Measurements from ENCODE around the gene SLC27A1.
A peak's percentile ranks its signal among the peaks of the same experiment; 100 is the strongest.

Gene SLC27A1

GRCh38 chr19:17470068-17470841 is at the start of gene SLC27A1:
TSS of gene SLC27A1 (plus strand) at chr19:17470524. CDS start at chr19:17470541, 17 bp downstream.
- H3K36me3 ChIP-seq (ENCODE audit: control insufficient read depth in 1 of 2, insufficient read depth in 2 of 2, low read length in 2 of 2), result no peaks in the 10 kb centered on the region
- no peaks in the 10 kb centered on the region for H3K9me3 ChIP-seq (ENCODE audit: control insufficient read depth in 1 of 2, low read length in 2 of 2)
- peak within 1 kb of the TSS; percentile 77 for H3K27ac ChIP-seq (ENCODE audit: low read depth, low read length)
- H3K9ac ChIP-seq (ENCODE audit: low read depth in 1 of 2, low read length in 2 of 2), result peak within 1 kb of the TSS; percentile 39 to 49
- H3K4me1 ChIP-seq (ENCODE audit: control insufficient read depth in 1 of 2, insufficient read depth in 2 of 2, low read length in 2 of 2), result peaks cover 17 to 21% of the 10 kb centered on the region in 2 donors
- peak within 1 kb of the TSS; percentile 73 to 87 for H3K4me3 ChIP-seq (ENCODE audit: low read depth in 1 of 2, low read length in 2 of 2)
- no peaks in the 10 kb centered on the region for H3K27me3 ChIP-seq (ENCODE audit: control insufficient read depth in 1 of 2, insufficient read depth in 2 of 2, low read length in 2 of 2)

GRCh38 chr19:17421942-17422341 is 48.4 kb upstream of the SLC27A1 start:
- Histone ChIP-seq H3K36me3 (ENCODE audit: control insufficient read depth in 1 of 2, insufficient read depth in 2 of 2, low read length in 2 of 2) (peaks cover 0 to 7% of the 10 kb centered on the region in 2 donors), H3K27me3 (ENCODE audit: control insufficient read depth in 1 of 2, insufficient read depth in 2 of 2, low read length in 2 of 2) (no peaks in the 10 kb centered on the region), H3K4me3 (ENCODE audit: low read depth in 1 of 2, low read length in 2 of 2) (no peak overlapping the region), H3K9ac (ENCODE audit: low read depth in 1 of 2, low read length in 2 of 2) (no peak overlapping the region), H3K9me3 (ENCODE audit: control insufficient read depth in 1 of 2, low read length in 2 of 2) (no peaks in the 10 kb centered on the region), H3K4me1 (ENCODE audit: control insufficient read depth in 1 of 2, insufficient read depth in 2 of 2, low read length in 2 of 2) (peaks cover 12 to 13% of the 10 kb centered on the region in 2 donors), H3K27ac (ENCODE audit: low read depth, low read length) (no peak overlapping the region)

GRCh38 chr19:17423429-17424208 is 46.7 kb upstream of the SLC27A1 start:
- H3K27me3 ChIP-seq (ENCODE audit: control insufficient read depth in 1 of 2, insufficient read depth in 2 of 2, low read length in 2 of 2), result no peaks in the 10 kb centered on the region
- H3K27ac ChIP-seq (ENCODE audit: low read depth, low read length), result no peak overlapping the region
- peaks cover 12 to 13% of the 10 kb centered on the region in 2 donors for H3K4me1 ChIP-seq (ENCODE audit: control insufficient read depth in 1 of 2, insufficient read depth in 2 of 2, low read length in 2 of 2)
- H3K9me3 ChIP-seq (ENCODE audit: control insufficient read depth in 1 of 2, low read length in 2 of 2), result no peaks in the 10 kb centered on the region
- H3K4me3 ChIP-seq (ENCODE audit: low read depth in 1 of 2, low read length in 2 of 2), result no peak overlapping the region
- peaks cover 0 to 7% of the 10 kb centered on the region in 2 donors for H3K36me3 ChIP-seq (ENCODE audit: control insufficient read depth in 1 of 2, insufficient read depth in 2 of 2, low read length in 2 of 2)
- no peak overlapping the region for H3K9ac ChIP-seq (ENCODE audit: low read depth in 1 of 2, low read length in 2 of 2)

- Histone ChIP-seq H3K36me3 (ENCODE audit: control insufficient read depth in 1 of 2, insufficient read depth in 2 of 2, low read length in 2 of 2) (peaks cover 0 to 7% of the 10 kb centered on the region in 2 donors), H3K27ac (ENCODE audit: low read depth, low read length) (no peak overlapping the region), H3K4me3 (ENCODE audit: low read depth in 1 of 2, low read length in 2 of 2) (no peak overlapping the region), H3K27me3 (ENCODE audit: control insufficient read depth in 1 of 2, insufficient read depth in 2 of 2, low read length in 2 of 2) (no peaks in the 10 kb centered on the region), H3K9ac (ENCODE audit: low read depth in 1 of 2, low read length in 2 of 2) (no peak overlapping the region), H3K4me1 (ENCODE audit: control insufficient read depth in 1 of 2, insufficient read depth in 2 of 2, low read length in 2 of 2) (peaks cover 7% of the 10 kb centered on the region in 2 donors), H3K9me3 (ENCODE audit: control insufficient read depth in 1 of 2, low read length in 2 of 2) (no peaks in the 10 kb centered on the region)
These were observed 45.5 kb upstream of the SLC27A1 start for GRCh38 chr19:17424743-17425365.

GRCh38 chr19:17429641-17430113 is 40.6 kb upstream of the SLC27A1 start:
- no peaks in the 10 kb centered on the region for H3K27me3 ChIP-seq (ENCODE audit: control insufficient read depth in 1 of 2, insufficient read depth in 2 of 2, low read length in 2 of 2)
- no peaks in the 10 kb centered on the region for H3K9me3 ChIP-seq (ENCODE audit: control insufficient read depth in 1 of 2, low read length in 2 of 2)
- no peaks in the 10 kb centered on the region for H3K4me1 ChIP-seq (ENCODE audit: control insufficient read depth in 1 of 2, insufficient read depth in 2 of 2, low read length in 2 of 2)
- no peak overlapping the region for H3K9ac ChIP-seq (ENCODE audit: low read depth in 1 of 2, low read length in 2 of 2)
- H3K4me3 ChIP-seq (ENCODE audit: low read depth in 1 of 2, low read length in 2 of 2), result no peak overlapping the region
- no peak overlapping the region for H3K27ac ChIP-seq (ENCODE audit: low read depth, low read length)
- no peaks in the 10 kb centered on the region for H3K36me3 ChIP-seq (ENCODE audit: control insufficient read depth in 1 of 2, insufficient read depth in 2 of 2, low read length in 2 of 2)

- H3K9me3 ChIP-seq (ENCODE audit: control insufficient read depth in 1 of 2, low read length in 2 of 2), result no peaks in the 10 kb centered on the region
- H3K27ac ChIP-seq (ENCODE audit: low read depth, low read length), result no peak overlapping the region
- no peak overlapping the region for H3K9ac ChIP-seq (ENCODE audit: low read depth in 1 of 2, low read length in 2 of 2)
- H3K4me1 ChIP-seq (ENCODE audit: control insufficient read depth in 1 of 2, insufficient read depth in 2 of 2, low read length in 2 of 2), result no peaks in the 10 kb centered on the region
- H3K27me3 ChIP-seq (ENCODE audit: control insufficient read depth in 1 of 2, insufficient read depth in 2 of 2, low read length in 2 of 2), result no peaks in the 10 kb centered on the region
- H3K4me3 ChIP-seq (ENCODE audit: low read depth in 1 of 2, low read length in 2 of 2), result no peak overlapping the region
- no peaks in the 10 kb centered on the region for H3K36me3 ChIP-seq (ENCODE audit: control insufficient read depth in 1 of 2, insufficient read depth in 2 of 2, low read length in 2 of 2)
These were observed 38.9 kb upstream of the SLC27A1 start for GRCh38 chr19:17431417-17431816.

GRCh38 chr19:17435218-17435617 is 35.1 kb upstream of the SLC27A1 start:
- Histone ChIP-seq H3K27me3 (ENCODE audit: control insufficient read depth in 1 of 2, insufficient read depth in 2 of 2, low read length in 2 of 2) (no peaks in the 10 kb centered on the region), H3K36me3 (ENCODE audit: control insufficient read depth in 1 of 2, insufficient read depth in 2 of 2, low read length in 2 of 2) (no peaks in the 10 kb centered on the region), H3K4me1 (ENCODE audit: control insufficient read depth in 1 of 2, insufficient read depth in 2 of 2, low read length in 2 of 2) (no peaks in the 10 kb centered on the region), H3K4me3 (ENCODE audit: low read depth in 1 of 2, low read length in 2 of 2) (no peak overlapping the region), H3K9ac (ENCODE audit: low read depth in 1 of 2, low read length in 2 of 2) (no peak overlapping the region), H3K9me3 (ENCODE audit: control insufficient read depth in 1 of 2, low read length in 2 of 2) (no peaks in the 10 kb centered on the region), H3K27ac (ENCODE audit: low read depth, low read length) (no peak overlapping the region)

GRCh38 chr19:17436094-17436873 is 34.0 kb upstream of the SLC27A1 start:
- H3K9ac ChIP-seq (ENCODE audit: low read depth in 1 of 2, low read length in 2 of 2), result no peak overlapping the region
- H3K27me3 ChIP-seq (ENCODE audit: control insufficient read depth in 1 of 2, insufficient read depth in 2 of 2, low read length in 2 of 2), result no peaks in the 10 kb centered on the region

GRCh38 chr19:17436874-17437267 is 33.5 kb upstream of the SLC27A1 start:
- no peak overlapping the region for H3K27ac ChIP-seq (ENCODE audit: low read depth, low read length)
- H3K9me3 ChIP-seq (ENCODE audit: control insufficient read depth in 1 of 2, low read length in 2 of 2), result no peaks in the 10 kb centered on the region
- no peaks in the 10 kb centered on the region for H3K27me3 ChIP-seq (ENCODE audit: control insufficient read depth in 1 of 2, insufficient read depth in 2 of 2, low read length in 2 of 2)
- no peak overlapping the region for H3K4me3 ChIP-seq (ENCODE audit: low read depth in 1 of 2, low read length in 2 of 2)
- no peaks in the 10 kb centered on the region for H3K36me3 ChIP-seq (ENCODE audit: control insufficient read depth in 1 of 2, insufficient read depth in 2 of 2, low read length in 2 of 2)
- no peaks in the 10 kb centered on the region for H3K4me1 ChIP-seq (ENCODE audit: control insufficient read depth in 1 of 2, insufficient read depth in 2 of 2, low read length in 2 of 2)
- H3K9ac ChIP-seq (ENCODE audit: low read depth in 1 of 2, low read length in 2 of 2), result no peak overlapping the region

More at GRCh38 chr19:17436094-17436873, 34.0 kb upstream of the SLC27A1 start:
- H3K9me3 ChIP-seq (ENCODE audit: control insufficient read depth in 1 of 2, low read length in 2 of 2), result no peaks in the 10 kb centered on the region
- no peaks in the 10 kb centered on the region for H3K4me1 ChIP-seq (ENCODE audit: control insufficient read depth in 1 of 2, insufficient read depth in 2 of 2, low read length in 2 of 2)
- no peak overlapping the region for H3K27ac ChIP-seq (ENCODE audit: low read depth, low read length)
- H3K36me3 ChIP-seq (ENCODE audit: control insufficient read depth in 1 of 2, insufficient read depth in 2 of 2, low read length in 2 of 2), result no peaks in the 10 kb centered on the region
- H3K4me3 ChIP-seq (ENCODE audit: low read depth in 1 of 2, low read length in 2 of 2), result no peak overlapping the region
